ENCODE data around the gene TTC23. TPM values are rescaled to one million over a fixed set of nuclear protein-coding genes. Genes with fewer than 3 reads are reported as not detected.

TTC23 gene
- total RNA-seq, 1 donor from 2014 or later = 11.4 TPM

- Histone ChIP-seq H3K4me1 (peaks cover 53% of the 10 kb centered on the region), H3K36me3 (no peaks in the 10 kb centered on the region), H3K4me3 (peak within 1 kb of the TSS; percentile 81), H3K27me3 (ENCODE audit: low read depth) (peaks cover 5% of the 10 kb centered on the region), H3K27ac (replicated peaks) (peak within 1 kb of the TSS; percentile 95), H3K9me3 (replicated peaks) (no peaks in the 10 kb centered on the region)
- DNase-seq = peak; percentile 84
- TF ChIP-seq CTCF (IDR thresholded peaks at IDR 0.05; ENCODE audit: borderline replicate concordance) = peak; percentile 92
- intact Hi-C loops (cut with micrococcal nuclease) = no loop called here
These were observed 144.4 kb downstream of the TTC23 start, which contains the start of gene SYNM for GRCh38 chr15:99104788-99105513. TSS of gene SYNM (plus strand) at chr15:99105080. CDS start at chr15:99105200, 120 bp downstream.

- no peak overlapping the region for H3K4me3 ChIP-seq
- peaks cover 12% of the 10 kb centered on the region for H3K27me3 ChIP-seq (ENCODE audit: low read depth)
- no peak for TF ChIP-seq CTCF (IDR thresholded peaks at IDR 0.05; ENCODE audit: borderline replicate concordance)
- H3K4me1 ChIP-seq = peaks cover 36% of the 10 kb centered on the region
- H3K27ac ChIP-seq (replicated peaks) = no peak overlapping the region
- H3K9me3 ChIP-seq (replicated peaks) = no peaks in the 10 kb centered on the region
- H3K36me3 ChIP-seq = no peaks in the 10 kb centered on the region
- DNase-seq = no peak
- intact Hi-C loops (cut with micrococcal nuclease) = loop anchor here (2.0 kb wide), 1 partner anchor 110 kb away; no protein-coding TSS in a partner anchor
These were observed 146.1 kb downstream of the TTC23 start for GRCh38 chr15:99103279-99103678.

- no peaks in the 10 kb centered on the region for H3K36me3 ChIP-seq
- DNase-seq = no peak
- no peak overlapping the region for H3K4me3 ChIP-seq
- intact Hi-C loops (cut with micrococcal nuclease) = loop anchor here (2.0 kb wide), 1 partner anchor 110 kb away; no protein-coding TSS in a partner anchor
- H3K27me3 ChIP-seq (ENCODE audit: low read depth) = peaks cover 12% of the 10 kb centered on the region
- TF ChIP-seq CTCF (IDR thresholded peaks at IDR 0.05; ENCODE audit: borderline replicate concordance) = no peak
- H3K4me1 ChIP-seq = peaks cover 30% of the 10 kb centered on the region
- H3K9me3 ChIP-seq (replicated peaks) = no peaks in the 10 kb centered on the region
- no peak overlapping the region for H3K27ac ChIP-seq (replicated peaks)
These were observed 146.8 kb downstream of the TTC23 start for GRCh38 chr15:99102332-99103235.

GRCh38 chr15:99101501-99101900 is 147.9 kb downstream of the TTC23 start:
- Histone ChIP-seq H3K9me3 (replicated peaks) (no peaks in the 10 kb centered on the region), H3K27ac (replicated peaks) (no peak overlapping the region), H3K27me3 (ENCODE audit: low read depth) (peaks cover 12% of the 10 kb centered on the region), H3K4me1 (peaks cover 19% of the 10 kb centered on the region), H3K4me3 (no peak overlapping the region), H3K36me3 (no peaks in the 10 kb centered on the region)
- TF ChIP-seq CTCF (IDR thresholded peaks at IDR 0.05; ENCODE audit: borderline replicate concordance) = no peak
- no peak for DNase-seq
- intact Hi-C loops (cut with micrococcal nuclease) = no loop called here

All from left ventricle myocardium inferior (tissue), 1 donor.